GM12878 (cell line): Measurements from ENCODE around the gene PTPRC. TPM values are rescaled to one million over a fixed set of nuclear protein-coding genes. Genes with fewer than 3 reads are reported as not detected.

Experiments used
- ATAC-seq: fragments of 200-7000 bp; cut with Tn5 transposase; 3 replicates; pipeline ENCODE4 v1.9.1; 2020; ENCODE audit warnings: mild to moderate bottlenecking, moderate library complexity
- BruUV-seq: library from RNA; stranded (reverse); fragments of 400-500 nt; replicated peaks from 2 replicates; lab custom pipeline; 2021; lab: Mats Ljungman, UMichigan
- CTCF ChIA-PET: fragments of 300-600 bp; sonication (Branson Sonifier 250); formaldehyde crosslinking; extraction: SDS; loops from one replicate; lab custom pipeline; 2021; ENCODE audit warnings: inconsistent platforms; lab: Yijun Ruan, JAX
- POLR2A ChIA-PET: fragments of 350-600 bp; formaldehyde crosslinking; extraction: SDS; loops from one replicate; lab custom pipeline; 2021; ENCODE audit warnings: inconsistent platforms; lab: Charles Lee
- RAD21 ChIA-PET: fragments of 300-600 bp; sonication (Branson Sonifier 250); formaldehyde crosslinking; loops from one replicate; lab custom pipeline; 2023; ENCODE audit warnings: antibody characterized with exemption; ENCODE audit not compliant: unreplicated experiment; lab: Charles Lee
- SMC1A ChIA-PET: fragments of 300-600 bp; sonication (Branson Sonifier 250); formaldehyde crosslinking; loops from one replicate; lab custom pipeline; 2023; ENCODE audit not compliant: unreplicated experiment, uncharacterized antibody; lab: Charles Lee
- DNase-seq: peaks from one replicate; pipeline ENCODE4 v3.0.0-alpha.2; 2011; ENCODE audit warnings: low read depth, low spot score
- FAIRE-seq: peaks from 3 replicates; lab custom pipeline; 2011; peaks lifted over from hg19 to GRCh38; lab: Jason Lieb, UNC
- H2AFZ ChIP-seq: 2 replicates; pipeline ENCODE4 v1.6.0; 2011; ENCODE audit warnings: low read depth, low read length, control low read depth; ENCODE audit not compliant: control insufficient read depth
- H3K27ac ChIP-seq: 2 replicates; pipeline ENCODE4 v1.5.1; 2011; ENCODE audit warnings: control low read depth; ENCODE audit not compliant: control insufficient read depth, insufficient read depth
- H3K27me3 ChIP-seq, 2 experiments: replicated peaks in 1 of 2; 2 replicates each; pipeline versions ENCODE4 v1.6.0 to v1.6.1; 2011; ENCODE audit warnings: low read length in 1 of 2; ENCODE audit not compliant: control insufficient read depth in 2 of 2, insufficient read depth in 2 of 2
- H3K36me3 ChIP-seq, 2 experiments: 2 replicates each; pipeline ENCODE4 v1.5.1; 2011; ENCODE audit warnings: low read length in 1 of 2; ENCODE audit not compliant: control insufficient read depth in 2 of 2, insufficient read depth in 2 of 2
- H3K4me1 ChIP-seq: 2 replicates; pipeline ENCODE4 v1.6.1; 2011; ENCODE audit warnings: mild to moderate bottlenecking, low read length, moderate library complexity, mixed read lengths; ENCODE audit not compliant: control insufficient read depth, insufficient read depth
- H3K4me2 ChIP-seq: 2 replicates; pipeline ENCODE4 v1.6.0; 2011; ENCODE audit warnings: control low read depth; ENCODE audit not compliant: control insufficient read depth, insufficient read depth
- H3K4me3 ChIP-seq: fragments of 200-600 bp; sonication (generic); 2 replicates; pipeline ENCODE4 v1.5.1; 2016
- H3K79me2 ChIP-seq: 2 replicates; pipeline ENCODE4 v1.6.0; 2011; ENCODE audit warnings: low read length; ENCODE audit not compliant: control insufficient read depth, insufficient read depth
- H3K9ac ChIP-seq: 2 replicates; pipeline ENCODE4 v1.8.0; 2011; ENCODE audit warnings: low read length, control low read depth, mixed read lengths; ENCODE audit not compliant: control insufficient read depth, insufficient read depth
- H3K9me3 ChIP-seq: replicated peaks from 3 replicates; pipeline ENCODE4 v1.5.1; 2011; ENCODE audit warnings: mild to moderate bottlenecking, low read length; ENCODE audit not compliant: control insufficient read depth, insufficient read depth
- H4K20me1 ChIP-seq: 2 replicates; pipeline ENCODE4 v1.6.0; 2011; ENCODE audit not compliant: control insufficient read depth, insufficient read depth
- BHLHE40 ChIP-seq, 2 experiments: fragments of 450-650 bp in 1 of 2; IDR thresholded peaks; 2 replicates each; pipeline ENCODE4 v1.6.1; 2011 to 2017; ENCODE audit warnings: low read depth in 2 of 2, borderline replicate concordance in 1 of 2, improper control_type of control experiment in 1 of 2, low read length in 1 of 2, mild to moderate bottlenecking in 1 of 2
- CHD1 ChIP-seq: IDR thresholded peaks from 2 replicates; pipeline ENCODE4 v1.6.1; 2012; ENCODE audit warnings: low read depth, low read length, improper control_type of control experiment
- CTCF ChIP-seq, 3 experiments: IDR thresholded peaks in 2 of 3; conservative IDR thresholded peaks in 1 of 3; 2 replicates each; pipeline ENCODE4 v1.5.1; 2011; ENCODE audit warnings: low read depth in 3 of 3, low read length in 3 of 3, mild to moderate bottlenecking in 3 of 3, control low read depth in 2 of 3, moderate library complexity in 2 of 3, inconsistent platforms in 1 of 3, mixed read lengths in 1 of 3; ENCODE audit not compliant: control insufficient read depth in 2 of 3, insufficient read depth in 1 of 3; ENCODE audit errors: extremely low read depth in 1 of 3
- FOXM1 ChIP-seq: IDR thresholded peaks from 2 replicates; pipeline ENCODE4 v1.6.1; 2012; ENCODE audit warnings: low read depth, mild to moderate bottlenecking, inconsistent platforms, low read length, moderate library complexity
- HCFC1 ChIP-seq: fragments of 150-350 bp; IDR thresholded peaks from 2 replicates; pipeline ENCODE4 v1.6.1; 2014; ENCODE audit warnings: low read length
- HSF1 ChIP-seq: fragments of 150-350 bp; IDR thresholded peaks from 2 replicates; pipeline ENCODE4 v1.6.1; 2014; ENCODE audit warnings: mild to moderate bottlenecking, low read depth, low read length
- IRF4 ChIP-seq: IDR thresholded peaks from 2 replicates; pipeline ENCODE4 v1.6.1; 2011; ENCODE audit warnings: low read depth, low read length
- KDM1A ChIP-seq: fragments of 200-600 bp; sonication (generic); IDR thresholded peaks from 2 replicates; pipeline ENCODE4 v1.6.1; 2016; ENCODE audit warnings: borderline replicate concordance
- KLF5 ChIP-seq: fragments of 450-650 bp; IDR thresholded peaks from 2 replicates; pipeline ENCODE4 v1.6.1; 2014; ENCODE audit warnings: mild to moderate bottlenecking; ENCODE audit not compliant: partially characterized antibody
- MLLT1 ChIP-seq: fragments of 450-650 bp; IDR thresholded peaks from 2 replicates; pipeline ENCODE4 v1.6.1; 2016; ENCODE audit warnings: mild to moderate bottlenecking
- MXI1 ChIP-seq: fragments of 150-350 bp; IDR thresholded peaks from 2 replicates; pipeline ENCODE4 v1.6.1; 2011; ENCODE audit warnings: low read depth, mild to moderate bottlenecking, inconsistent platforms, low read length, improper control_type of control experiment
- NR2F1 ChIP-seq: fragments of 450-650 bp; conservative IDR thresholded peaks from 2 replicates; pipeline ENCODE4 v1.6.1; 2017; ENCODE audit warnings: mild to moderate bottlenecking
- RB1 ChIP-seq: fragments of 450-650 bp; formaldehyde crosslinking; IDR thresholded peaks from 2 replicates; pipeline ENCODE4 v1.6.1; 2017; ENCODE audit warnings: mild to moderate bottlenecking, borderline replicate concordance
- SPI1 ChIP-seq: IDR thresholded peaks from 2 replicates; pipeline ENCODE4 v1.6.1; 2011; ENCODE audit warnings: low read depth, mild to moderate bottlenecking, low read length, moderate library complexity, borderline replicate concordance; ENCODE audit not compliant: insufficient read depth
- SUPT20H ChIP-seq: IDR thresholded peaks from 2 replicates; pipeline ENCODE4 v1.6.1; 2011; ENCODE audit warnings: low read depth, mild to moderate bottlenecking, low read length, moderate library complexity, borderline replicate concordance; ENCODE audit not compliant: control insufficient read depth
- TBL1XR1 ChIP-seq: IDR thresholded peaks from 2 replicates; pipeline ENCODE4 v1.6.1; 2012; ENCODE audit warnings: low read depth, low read length, improper control_type of control experiment
- TCF3 ChIP-seq: IDR thresholded peaks from 2 replicates; pipeline ENCODE4 v1.6.1; 2012; ENCODE audit warnings: low read depth, mild to moderate bottlenecking, low read length, borderline replicate concordance; ENCODE audit not compliant: insufficient read depth
- WGBS: methylation state at CpG from one replicate; pipeline ENCODE4 v1.1.6; 2016; ENCODE audit warnings: low lambda C conversion rate; ENCODE audit not compliant: insufficient replicate concordance, insufficient coverage; ENCODE audit errors: missing lambda C conversion rate; 5-methylcytosine and 5-hydroxymethylcytosine counted together
- in situ Hi-C: fragments of 300-500 bp; cut with MboI; formaldehyde crosslinking; loops from 9 replicates; pipeline ENCODE4 v1.14.3; 2018; ENCODE audit warnings: mixed read lengths
- intact Hi-C: fragments of 100-400 bp; cut with micrococcal nuclease; formaldehyde crosslinking; loops from one replicate; pipeline ENCODE4 v1.14.2; 2022; ENCODE audit not compliant: unreplicated experiment
- polyA plus RNA-seq, 11 experiments: library from polyadenylated mRNA; depleted of rRNA in 4 of 11; unstranded in 6 of 11; stranded (reverse) in 5 of 11; fragments of >200 nt; fragmentation: Nextera tagmentation in 4 of 11; fragmentation: Illumina TruSeq in 1 of 11; extraction: Ambion mirVana in 4 of 11; extraction: Trizol in 1 of 11; gene quantifications; 1 replicate in 1 of 11; 2 replicates in 10 of 11; pipeline versions ENCODE4 v1.2.1 to v1.2.3, GENCODE V29; 2011 to 2016; ENCODE audit warnings: inconsistent platforms in 2 of 11, missing spikeins in 2 of 11, low read depth in 1 of 11
- total RNA-seq, 4 experiments: library from RNA; depleted of rRNA in 3 of 4; stranded (reverse); fragments of >200 nt in 3 of 4; fragmentation: Illumina TruSeq in 1 of 4; extraction: Trizol in 1 of 4; gene quantifications; 2 replicates each; pipeline versions ENCODE4 v1.2.1 to v1.2.3, GENCODE V29; 2013 to 2021

The PTPRC gene
- total and polyA plus RNA-seq, 10 of the 15 experiments (the other 5 are each of a cell fraction or from before 2014, with no cell fraction given) = 72.9 to 221 (median 118) TPM

DNA sequence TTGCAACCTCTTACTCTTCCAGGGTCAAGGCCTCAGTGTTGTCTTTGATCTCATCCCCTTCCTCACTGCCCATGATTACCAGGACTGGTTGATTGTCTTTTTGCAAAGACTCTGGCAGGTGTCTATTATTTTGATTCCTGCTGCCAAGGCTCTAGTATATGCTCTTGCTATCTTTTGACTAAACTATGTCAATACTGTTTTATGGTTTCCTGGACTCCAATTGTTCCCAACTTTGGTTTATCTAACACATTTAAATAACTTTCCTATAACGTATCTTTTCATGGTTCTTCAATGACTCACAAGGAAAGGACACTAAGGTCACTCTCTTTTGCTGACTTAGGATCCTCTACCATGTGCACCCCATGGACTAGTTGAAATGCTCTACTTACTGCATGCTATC is 141.5 kb downstream of the PTPRC start (continued):
- TF ChIP-seq RB1 = no peak
- TF ChIP-seq MXI1 = no peak
- no peak for TF ChIP-seq NR2F1
- TF ChIP-seq SUPT20H = no peak

- no peak for DNase-seq
- no peak for TF ChIP-seq KLF5
- TF ChIP-seq BHLHE40 (IDR thresholded peaks at IDR 0.05; ENCODE audit: borderline replicate concordance in 1 of 2, low read depth in 2 of 2, low read length in 1 of 2) = 0 out of 4 replicates have a peak, but pooled peaks of 1 of the 2 experiments have one; percentile 17
- TF ChIP-seq KDM1A = no peak
- no peak for TF ChIP-seq TCF3
- TF ChIP-seq TBL1XR1 = no peak
- no peak for TF ChIP-seq CHD1
- TF ChIP-seq CTCF (IDR thresholded peaks at IDR 0.05 in 2 of 3, conservative IDR thresholded peaks at IDR 0.05 in 1 of 3; ENCODE audit: control insufficient read depth in 2 of 3, extremely low read depth in 1 of 3, insufficient read depth in 1 of 3, low read depth in 3 of 3, low read length in 3 of 3) = peak; percentile 30 to 37 (median 32); a peak in 3 of 6 replicates
- TF ChIP-seq HCFC1 = no peak
- TF ChIP-seq SPI1 = no peak
- TF ChIP-seq IRF4 = no peak
- TF ChIP-seq MLLT1 = no peak
- TF ChIP-seq HSF1 = no peak
- TF ChIP-seq FOXM1 = 0 out of 2 replicates have a peak, but pooled peaks have one; percentile 17
Measured at GRCh38 chr1:198788561-198789064, 149.8 kb downstream of the PTPRC start.

More at GRCh38 chr1:198788561-198789064, 149.8 kb downstream of the PTPRC start:
- FAIRE-seq (no peak), ATAC-seq (peak; percentile 99)
- H2AFZ ChIP-seq = 0 out of 2 replicates have a peak overlapping the region, but pooled peaks have one; percentile 26
- SMC1A ChIA-PET = interaction anchor here (0.8 to 4.5 kb wide), 28 partner anchors 11 to 763 kb away, joined by 3 to 25 read pairs (median 4); no protein-coding TSS in a partner anchor
- H3K4me1 ChIP-seq = no peaks in the 10 kb centered on the region
- H3K4me3 ChIP-seq = no peak overlapping the region
- RAD21 ChIA-PET = interaction anchor here (0.8 to 3.3 kb wide), 16 partner anchors 10 to 676 kb away, joined by 3 to 21 read pairs (median 4); no protein-coding TSS in a partner anchor
- 11% methylated on average over 3 of the region's 3 CpGs for WGBS
- no peaks in the 10 kb centered on the region for H3K36me3 ChIP-seq
- no peaks in the 10 kb centered on the region for H3K27me3 ChIP-seq
- no peaks in the 10 kb centered on the region for H3K9me3 ChIP-seq
- intact Hi-C loops = loop anchor here (5.0 kb wide), 1 partner anchor 149 kb away; no protein-coding TSS in a partner anchor
- no peak overlapping the region for H3K9ac ChIP-seq
- CTCF ChIA-PET = interaction anchor here (0.6 to 3.2 kb wide), 34 partner anchors 10 to 1706 kb away, joined by 3 to 21 read pairs (median 4); no protein-coding TSS in a partner anchor
- no TSS peak for BruUV-seq
- no peak overlapping the region for H3K27ac ChIP-seq
- no peak overlapping the region for H3K4me2 ChIP-seq
- H4K20me1 ChIP-seq = no peaks in the 10 kb centered on the region
- POLR2A ChIA-PET = interaction anchor here (0.9 to 1.5 kb wide), 3 partner anchors 10 to 18 kb away, joined by 3 to 4 read pairs (median 3); no protein-coding TSS in a partner anchor
- in situ Hi-C loops = no loop called here
- no peaks in the 10 kb centered on the region for H3K79me2 ChIP-seq
